HepG2 (cell line): ENCODE measurements around the gene EGFR. TPM values are rescaled to one million over a fixed set of nuclear protein-coding genes. Genes with fewer than 3 reads are reported as not detected.

ENCODE experiments used
- ATAC-seq: fragments of 200-7000 bp; cut with Tn5 transposase; 3 replicates; pipeline ENCODE4 v1.9.1; 2020; ENCODE audit warnings: mild to moderate bottlenecking, moderate library complexity
- BruUV-seq: library from RNA; stranded (reverse); fragments of 400-500 nt; replicated peaks from 2 replicates; lab custom pipeline; 2021; lab: Mats Ljungman, UMichigan
- CTCF ChIA-PET: fragments of 300-600 bp; formaldehyde crosslinking; extraction: SDS; loops from one replicate; lab custom pipeline; 2021; ENCODE audit warnings: low total read pairs, inconsistent platforms, low intra/inter-chr PET ratio; lab: Yijun Ruan, JAX
- POLR2A ChIA-PET: fragments of 350-600 bp; sonication (Branson Sonifier 250); formaldehyde crosslinking; loops from one replicate; lab custom pipeline; 2020; ENCODE audit warnings: antibody characterized with exemption, inconsistent platforms; lab: Yijun Ruan, JAX
- DNase-seq: peaks from one replicate; pipeline ENCODE4 v3.0.0-alpha.2; 2015; ENCODE audit warnings: low spot score
- FAIRE-seq: peaks from 3 replicates; lab custom pipeline; 2011; peaks lifted over from hg19 to GRCh38; lab: Jason Lieb, UNC
- H2AFZ ChIP-seq: one replicate; pipeline ENCODE4 v1.6.1; 2011; ENCODE audit warnings: low read length, inconsistent platforms
- H3K27ac ChIP-seq: fragments of 300-600 bp; 3 replicates; pipeline ENCODE4 v1.8.0; 2011; ENCODE audit warnings: mixed run types, mild to moderate bottlenecking, mixed read lengths, low read length, inconsistent platforms; ENCODE audit not compliant: insufficient read depth; ENCODE audit errors: extremely low read length
- H3K27me3 ChIP-seq, 2 experiments: fragments of 200-600 bp in 1 of 2; 2 replicates in 1 of 2; 3 replicates in 1 of 2; pipeline versions ENCODE4 v1.6.0 to v1.8.0; 2011; ENCODE audit warnings: low read length in 2 of 2, mild to moderate bottlenecking in 2 of 2, moderate library complexity in 2 of 2, inconsistent platforms in 1 of 2; ENCODE audit not compliant: insufficient read depth in 2 of 2, control insufficient read depth in 1 of 2
- H3K36me3 ChIP-seq, 2 experiments: fragments of 200-600 bp in 1 of 2; replicated peaks in 1 of 2; 2 replicates in 1 of 2; 3 replicates in 1 of 2; pipeline versions ENCODE4 v1.5.1 to v1.8.0; 2011; ENCODE audit warnings: low read length in 2 of 2, inconsistent platforms in 1 of 2; ENCODE audit not compliant: insufficient read depth in 2 of 2, control insufficient read depth in 1 of 2
- H3K4me1 ChIP-seq: 2 replicates; pipeline ENCODE4 v1.5.1; 2012; ENCODE audit warnings: low read length, inconsistent platforms; ENCODE audit not compliant: insufficient read depth
- H3K4me2 ChIP-seq: 2 replicates; pipeline ENCODE4 v1.6.0; 2011; ENCODE audit warnings: low read depth, low read length, inconsistent platforms
- H3K4me3 ChIP-seq, 3 experiments: fragments of 200-600 bp in 1 of 3; sonication (generic), shearing (Covaris generic) in 1 of 3; replicated peaks in 1 of 3; 2 replicates each; pipeline ENCODE4 v1.5.1; 2011 to 2016; ENCODE audit warnings: low read length in 3 of 3, inconsistent platforms in 2 of 3, low read depth in 2 of 3, mild to moderate bottlenecking in 2 of 3, control low read depth in 1 of 3, mixed read lengths in 1 of 3; ENCODE audit not compliant: insufficient read depth in 1 of 3
- H3K79me2 ChIP-seq: one replicate; pipeline ENCODE4 v1.6.1; 2011; ENCODE audit warnings: low read length, inconsistent platforms; ENCODE audit not compliant: insufficient read depth
- H3K9ac ChIP-seq: 2 replicates; pipeline ENCODE4 v1.6.0; 2011; ENCODE audit warnings: mild to moderate bottlenecking, low read depth, low read length, inconsistent platforms; ENCODE audit not compliant: insufficient read depth
- H3K9me3 ChIP-seq: 2 replicates; pipeline ENCODE4 v1.5.1; 2012; ENCODE audit warnings: mild to moderate bottlenecking, low read length
- H4K20me1 ChIP-seq: 2 replicates; pipeline ENCODE4 v1.6.0; 2011; ENCODE audit warnings: inconsistent platforms, mild to moderate bottlenecking, low read length, moderate library complexity; ENCODE audit not compliant: insufficient read depth
- CBX5 ChIP-seq: sonication (generic); formaldehyde crosslinking; IDR thresholded peaks from 2 replicates; pipeline ENCODE4 v1.4.0; 2020; ENCODE audit warnings: missing genetic modification reagents, borderline replicate concordance
- KLF6 ChIP-seq: IDR thresholded peaks from 2 replicates; pipeline ENCODE4 v1.8.0; 2016; ENCODE audit warnings: missing biosample characterization, missing genetic modification reagents
- TBX3 ChIP-seq: fragments of 450-650 bp; IDR thresholded peaks from 2 replicates; pipeline ENCODE4 v1.6.1; 2017; ENCODE audit warnings: antibody characterized with exemption, mild to moderate bottlenecking, inconsistent platforms, borderline replicate concordance
- TEAD3 ChIP-seq: optimal IDR thresholded peaks from 2 replicates; pipeline ENCODE3; 2016; ENCODE audit warnings: borderline replicate concordance
- ZNF383 ChIP-seq: sonication (generic); formaldehyde crosslinking; IDR thresholded peaks from 2 replicates; pipeline ENCODE4 v1.4.0; 2020; ENCODE audit warnings: missing genetic modification reagents, mild to moderate bottlenecking, borderline replicate concordance
- ZNF547 ChIP-seq: sonication (generic); formaldehyde crosslinking; IDR thresholded peaks from 2 replicates; pipeline ENCODE4 v1.5.1; 2020; ENCODE audit warnings: mild to moderate bottlenecking, missing genetic modification reagents
- ZNF737 ChIP-seq: sonication (generic); formaldehyde crosslinking; IDR thresholded peaks from 2 replicates; pipeline ENCODE4 v1.5.0; 2020; ENCODE audit warnings: missing genetic modification reagents, mild to moderate bottlenecking, borderline replicate concordance
- whole genome bisulfite sequencing: methylation state at CpG from one replicate; pipeline ENCODE4 v1.1.6; 2017; ENCODE audit warnings: low lambda C conversion rate; 5-methylcytosine and 5-hydroxymethylcytosine counted together
- in situ Hi-C: cut with HindIII; loops from 2 replicates; pipeline ENCODE4 v1.10.0; 2017; ENCODE audit warnings: low pct_unique_long_range_greater_than_20kb; ENCODE audit not compliant: extremely low pct_ligation_motif_present
- intact Hi-C: fragments of 100-400 bp; cut with micrococcal nuclease; formaldehyde crosslinking; loops from one replicate; pipeline ENCODE4 v1.10.0; 2022; ENCODE audit not compliant: unreplicated experiment
- polyA plus RNA-seq, 8 experiments: library from polyadenylated mRNA; depleted of rRNA in 3 of 8; stranded (reverse) in 7 of 8; unstranded in 1 of 8; fragments of >200 nt; fragmentation: Illumina TruSeq in 4 of 8; extraction: Trizol in 4 of 8; gene quantifications; 2 replicates each; pipeline versions ENCODE4 v1.2.1 to v1.2.3, GENCODE V29; 2011 to 2016; ENCODE audit warnings: low read depth in 4 of 8, missing spikeins in 1 of 8, mixed read lengths in 1 of 8; ENCODE audit not compliant: insufficient read depth in 1 of 8
- total RNA-seq, 5 experiments: library from RNA; depleted of rRNA; stranded (reverse); fragments of >200 nt; fragmentation: Illumina TruSeq; extraction: Trizol; gene quantifications; 2 replicates each; pipeline ENCODE4 v1.2.3, GENCODE V29; 2016; ENCODE audit warnings: low read depth in 1 of 5
- TF ChIP-seq, protein P1 (sequence below): sonication (generic); formaldehyde crosslinking; IDR thresholded peaks from 2 replicates; pipeline ENCODE4 v1.8.1; 2022; ENCODE audit warnings: mild to moderate bottlenecking, missing genetic modification reagents
- TF ChIP-seq, protein P2 (sequence below): sonication (generic); formaldehyde crosslinking; IDR thresholded peaks from 2 replicates; pipeline ENCODE4 v1.9.0; 2021; ENCODE audit warnings: missing genetic modification reagents, mild to moderate bottlenecking, borderline replicate concordance
- TF ChIP-seq, protein P3 (sequence below): sonication (generic); formaldehyde crosslinking; IDR thresholded peaks from 2 replicates; pipeline ENCODE4 v1.5.0; 2020; ENCODE audit warnings: mild to moderate bottlenecking, missing genetic modification reagents
- TF ChIP-seq, protein P4 (sequence below): sonication (generic); formaldehyde crosslinking; IDR thresholded peaks from 2 replicates; pipeline ENCODE4 v1.4.0; 2020; ENCODE audit warnings: mild to moderate bottlenecking, missing genetic modification reagents, borderline replicate concordance

Gene EGFR
- total and polyA plus RNA-seq, 2 of the 13 experiments (the other 11 are each of a cell fraction or from before 2014, with no cell fraction given): 7.0 to 10.0 TPM

DNA sequence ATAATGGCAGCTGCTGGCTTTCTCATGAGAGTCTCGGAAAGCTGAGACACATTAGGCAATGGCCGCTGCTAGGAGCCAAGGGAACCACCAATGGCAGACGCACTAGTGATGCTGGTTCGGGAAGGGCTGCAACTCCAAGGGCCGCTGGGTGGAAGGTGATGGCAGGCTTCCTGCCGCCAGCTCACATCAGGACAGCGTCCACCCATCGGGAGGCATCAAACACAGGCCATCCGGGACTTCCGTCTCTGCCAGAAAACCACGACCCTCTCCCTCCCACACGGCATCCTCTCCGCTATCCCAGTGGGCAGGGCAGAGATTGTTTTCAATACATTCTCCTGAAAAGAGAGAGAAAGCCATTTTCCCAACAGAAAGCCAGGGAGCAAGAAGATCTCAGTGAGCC is 27.5 kb upstream of the EGFR start:
- CTCF ChIA-PET: no interaction called here
- H3K79me2 ChIP-seq: no peaks in the 10 kb centered on the region
- peaks cover 42% of the 10 kb centered on the region for H3K4me1 ChIP-seq
- DNase-seq (no peak), FAIRE-seq (no peak), ATAC-seq (no peak)
- no peak overlapping the region for H3K4me2 ChIP-seq
- no peak for TF ChIP-seq CBX5 (CRISPR knock-in tag)
- no peak for TF ChIP-seq ZNF383 (CRISPR knock-in tag)
- TF ChIP-seq, protein P1, sequence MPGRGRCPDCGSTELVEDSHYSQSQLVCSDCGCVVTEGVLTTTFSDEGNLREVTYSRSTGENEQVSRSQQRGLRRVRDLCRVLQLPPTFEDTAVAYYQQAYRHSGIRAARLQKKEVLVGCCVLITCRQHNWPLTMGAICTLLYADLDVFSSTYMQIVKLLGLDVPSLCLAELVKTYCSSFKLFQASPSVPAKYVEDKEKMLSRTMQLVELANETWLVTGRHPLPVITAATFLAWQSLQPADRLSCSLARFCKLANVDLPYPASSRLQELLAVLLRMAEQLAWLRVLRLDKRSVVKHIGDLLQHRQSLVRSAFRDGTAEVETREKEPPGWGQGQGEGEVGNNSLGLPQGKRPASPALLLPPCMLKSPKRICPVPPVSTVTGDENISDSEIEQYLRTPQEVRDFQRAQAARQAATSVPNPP: no peak
- TF ChIP-seq, protein P2, sequence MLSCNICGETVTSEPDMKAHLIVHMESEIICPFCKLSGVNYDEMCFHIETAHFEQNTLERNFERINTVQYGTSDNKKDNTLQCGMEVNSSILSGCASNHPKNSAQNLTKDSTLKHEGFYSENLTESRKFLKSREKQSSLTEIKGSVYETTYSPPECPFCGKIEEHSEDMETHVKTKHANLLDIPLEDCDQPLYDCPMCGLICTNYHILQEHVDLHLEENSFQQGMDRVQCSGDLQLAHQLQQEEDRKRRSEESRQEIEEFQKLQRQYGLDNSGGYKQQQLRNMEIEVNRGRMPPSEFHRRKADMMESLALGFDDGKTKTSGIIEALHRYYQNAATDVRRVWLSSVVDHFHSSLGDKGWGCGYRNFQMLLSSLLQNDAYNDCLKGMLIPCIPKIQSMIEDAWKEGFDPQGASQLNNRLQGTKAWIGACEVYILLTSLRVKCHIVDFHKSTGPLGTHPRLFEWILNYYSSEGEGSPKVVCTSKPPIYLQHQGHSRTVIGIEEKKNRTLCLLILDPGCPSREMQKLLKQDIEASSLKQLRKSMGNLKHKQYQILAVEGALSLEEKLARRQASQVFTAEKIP: no peak
- TF ChIP-seq ZNF737 (CRISPR knock-in tag): no peak
- TF ChIP-seq, protein P3, sequence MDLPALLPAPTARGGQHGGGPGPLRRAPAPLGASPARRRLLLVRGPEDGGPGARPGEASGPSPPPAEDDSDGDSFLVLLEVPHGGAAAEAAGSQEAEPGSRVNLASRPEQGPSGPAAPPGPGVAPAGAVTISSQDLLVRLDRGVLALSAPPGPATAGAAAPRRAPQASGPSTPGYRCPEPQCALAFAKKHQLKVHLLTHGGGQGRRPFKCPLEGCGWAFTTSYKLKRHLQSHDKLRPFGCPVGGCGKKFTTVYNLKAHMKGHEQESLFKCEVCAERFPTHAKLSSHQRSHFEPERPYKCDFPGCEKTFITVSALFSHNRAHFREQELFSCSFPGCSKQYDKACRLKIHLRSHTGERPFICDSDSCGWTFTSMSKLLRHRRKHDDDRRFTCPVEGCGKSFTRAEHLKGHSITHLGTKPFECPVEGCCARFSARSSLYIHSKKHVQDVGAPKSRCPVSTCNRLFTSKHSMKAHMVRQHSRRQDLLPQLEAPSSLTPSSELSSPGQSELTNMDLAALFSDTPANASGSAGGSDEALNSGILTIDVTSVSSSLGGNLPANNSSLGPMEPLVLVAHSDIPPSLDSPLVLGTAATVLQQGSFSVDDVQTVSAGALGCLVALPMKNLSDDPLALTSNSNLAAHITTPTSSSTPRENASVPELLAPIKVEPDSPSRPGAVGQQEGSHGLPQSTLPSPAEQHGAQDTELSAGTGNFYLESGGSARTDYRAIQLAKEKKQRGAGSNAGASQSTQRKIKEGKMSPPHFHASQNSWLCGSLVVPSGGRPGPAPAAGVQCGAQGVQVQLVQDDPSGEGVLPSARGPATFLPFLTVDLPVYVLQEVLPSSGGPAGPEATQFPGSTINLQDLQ: no peak
- TF ChIP-seq KLF6 (CRISPR knock-in tag): no peak
- TF ChIP-seq, protein P4, sequence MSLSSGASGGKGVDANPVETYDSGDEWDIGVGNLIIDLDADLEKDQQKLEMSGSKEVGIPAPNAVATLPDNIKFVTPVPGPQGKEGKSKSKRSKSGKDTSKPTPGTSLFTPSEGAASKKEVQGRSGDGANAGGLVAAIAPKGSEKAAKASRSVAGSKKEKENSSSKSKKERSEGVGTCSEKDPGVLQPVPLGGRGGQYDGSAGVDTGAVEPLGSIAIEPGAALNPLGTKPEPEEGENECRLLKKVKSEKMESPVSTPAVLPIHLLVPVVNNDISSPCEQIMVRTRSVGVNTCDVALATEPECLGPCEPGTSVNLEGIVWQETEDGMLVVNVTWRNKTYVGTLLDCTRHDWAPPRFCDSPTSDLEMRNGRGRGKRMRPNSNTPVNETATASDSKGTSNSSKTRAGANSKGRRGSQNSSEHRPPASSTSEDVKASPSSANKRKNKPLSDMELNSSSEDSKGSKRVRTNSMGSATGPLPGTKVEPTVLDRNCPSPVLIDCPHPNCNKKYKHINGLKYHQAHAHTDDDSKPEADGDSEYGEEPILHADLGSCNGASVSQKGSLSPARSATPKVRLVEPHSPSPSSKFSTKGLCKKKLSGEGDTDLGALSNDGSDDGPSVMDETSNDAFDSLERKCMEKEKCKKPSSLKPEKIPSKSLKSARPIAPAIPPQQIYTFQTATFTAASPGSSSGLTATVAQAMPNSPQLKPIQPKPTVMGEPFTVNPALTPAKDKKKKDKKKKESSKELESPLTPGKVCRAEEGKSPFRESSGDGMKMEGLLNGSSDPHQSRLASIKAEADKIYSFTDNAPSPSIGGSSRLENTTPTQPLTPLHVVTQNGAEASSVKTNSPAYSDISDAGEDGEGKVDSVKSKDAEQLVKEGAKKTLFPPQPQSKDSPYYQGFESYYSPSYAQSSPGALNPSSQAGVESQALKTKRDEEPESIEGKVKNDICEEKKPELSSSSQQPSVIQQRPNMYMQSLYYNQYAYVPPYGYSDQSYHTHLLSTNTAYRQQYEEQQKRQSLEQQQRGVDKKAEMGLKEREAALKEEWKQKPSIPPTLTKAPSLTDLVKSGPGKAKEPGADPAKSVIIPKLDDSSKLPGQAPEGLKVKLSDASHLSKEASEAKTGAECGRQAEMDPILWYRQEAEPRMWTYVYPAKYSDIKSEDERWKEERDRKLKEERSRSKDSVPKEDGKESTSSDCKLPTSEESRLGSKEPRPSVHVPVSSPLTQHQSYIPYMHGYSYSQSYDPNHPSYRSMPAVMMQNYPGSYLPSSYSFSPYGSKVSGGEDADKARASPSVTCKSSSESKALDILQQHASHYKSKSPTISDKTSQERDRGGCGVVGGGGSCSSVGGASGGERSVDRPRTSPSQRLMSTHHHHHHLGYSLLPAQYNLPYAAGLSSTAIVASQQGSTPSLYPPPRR (CRISPR knock-in tag): no peak
- no peak for TF ChIP-seq TBX3
- TF ChIP-seq TEAD3 (CRISPR knock-in tag): no peak
- TF ChIP-seq ZNF547: no peak
- H3K9me3 ChIP-seq: no peaks in the 10 kb centered on the region
- no peak overlapping the region for H3K4me3 ChIP-seq
- H2AFZ ChIP-seq: no peak overlapping the region
- no peak overlapping the region for H3K9ac ChIP-seq
- POLR2A ChIA-PET: no interaction called here
- H3K27me3 ChIP-seq: no peaks in the 10 kb centered on the region
- H3K36me3 ChIP-seq: no peaks in the 10 kb centered on the region
- in situ Hi-C loops: no loop called here
- BruUV-seq: no TSS peak
- WGBS: 83% methylated on average over 13 of the region's 13 CpGs
- no peak overlapping the region for H3K27ac ChIP-seq
- no peaks in the 10 kb centered on the region for H4K20me1 ChIP-seq
- intact Hi-C loops: no loop called here
